HTERT RPE-1 (cell line): Measurements from ENCODE around the gene HEATR1.
"Not testable (repeated sequence)": the region's sequence is repeated elsewhere in the genome, so short reads cannot be mapped to it uniquely, and the experiment has no call there.

Experiments
- in situ Hi-C: fragments of 300-500 bp; cut with MboI; formaldehyde crosslinking; loops from 4 replicates; pipeline ENCODE4 v1.14.3; 2020; ENCODE audit warnings: low sequenced_read_pairs

The HEATR1 gene

DNA sequence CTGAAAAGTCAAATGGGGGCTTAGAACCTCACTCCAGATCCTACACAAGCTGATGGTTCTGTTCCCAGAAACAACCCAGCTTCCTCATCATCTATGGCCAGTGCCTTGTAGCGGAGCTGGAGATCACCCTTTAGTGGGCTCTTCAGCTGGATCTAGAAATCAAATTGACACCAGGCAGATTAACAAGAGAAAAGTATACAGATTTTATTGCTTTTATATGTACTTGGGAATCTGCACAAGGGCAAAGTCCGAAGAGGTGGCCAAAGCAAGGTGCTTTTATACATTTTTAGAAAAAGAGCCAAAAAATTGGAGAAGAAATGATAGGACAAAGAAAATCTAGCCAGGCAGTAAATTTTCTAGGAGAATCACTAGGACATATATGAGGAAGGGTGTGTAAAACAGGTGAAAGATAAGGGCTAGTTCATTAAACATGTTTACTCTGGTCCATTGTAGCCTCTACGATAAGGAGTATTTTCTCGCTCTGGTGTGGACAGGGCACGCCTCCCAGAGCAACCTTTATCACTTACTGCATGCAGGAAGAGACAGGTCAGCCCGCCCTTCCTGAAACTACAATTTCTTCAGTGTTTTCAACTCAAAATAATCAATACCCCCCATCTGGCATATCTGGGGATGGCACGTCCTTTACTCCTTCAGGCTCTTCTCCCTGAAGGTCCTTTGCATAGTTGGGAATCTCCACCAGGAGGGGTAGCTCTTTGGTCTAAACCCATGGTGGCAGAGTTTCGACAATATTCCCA is 94.5 kb downstream of the HEATR1 start:
- in situ Hi-C loops: no loop called here

DNA sequence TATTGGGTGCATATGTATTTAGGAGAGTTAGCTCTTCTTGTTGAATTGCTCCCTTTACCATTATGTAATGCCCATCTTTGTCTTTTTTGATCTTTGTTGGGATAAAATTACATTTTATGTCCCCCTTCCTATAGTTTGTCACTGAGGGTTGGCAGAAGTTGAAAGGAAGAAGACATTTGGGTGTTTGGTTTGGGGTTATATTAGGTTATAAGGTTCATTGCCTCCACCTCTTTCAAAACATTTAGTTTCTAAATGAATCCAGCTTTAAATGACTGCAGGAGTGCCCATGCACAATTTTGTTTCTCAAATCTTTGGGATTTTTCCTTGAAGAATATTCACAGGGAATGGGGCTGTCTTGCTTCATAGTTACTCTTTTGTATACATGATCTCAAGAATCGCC is 95.1 kb downstream of the HEATR1 start:
- in situ Hi-C loops: no loop called here

DNA sequence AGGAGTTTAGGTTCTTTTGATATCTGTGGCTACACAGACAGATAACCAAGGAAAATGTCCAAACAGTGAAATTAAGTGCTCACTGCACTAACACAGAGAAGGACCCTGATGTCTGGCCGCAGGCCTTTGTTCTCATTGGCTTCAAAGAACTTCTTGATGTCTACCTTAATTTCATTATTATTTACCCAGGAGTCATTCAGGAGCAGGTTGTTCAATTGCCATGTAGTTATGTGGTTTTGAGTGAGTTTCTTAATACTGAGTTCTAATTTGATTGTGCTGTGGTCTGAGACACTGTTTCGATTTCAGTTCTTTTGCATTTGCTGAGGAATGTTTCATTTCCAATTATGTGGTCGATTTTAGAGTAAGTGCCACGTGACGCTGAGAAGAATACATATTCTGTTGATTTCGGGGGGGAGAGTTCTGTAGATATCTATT is 95.7 kb downstream of the HEATR1 start:
- in situ Hi-C loops: no loop called here

DNA sequence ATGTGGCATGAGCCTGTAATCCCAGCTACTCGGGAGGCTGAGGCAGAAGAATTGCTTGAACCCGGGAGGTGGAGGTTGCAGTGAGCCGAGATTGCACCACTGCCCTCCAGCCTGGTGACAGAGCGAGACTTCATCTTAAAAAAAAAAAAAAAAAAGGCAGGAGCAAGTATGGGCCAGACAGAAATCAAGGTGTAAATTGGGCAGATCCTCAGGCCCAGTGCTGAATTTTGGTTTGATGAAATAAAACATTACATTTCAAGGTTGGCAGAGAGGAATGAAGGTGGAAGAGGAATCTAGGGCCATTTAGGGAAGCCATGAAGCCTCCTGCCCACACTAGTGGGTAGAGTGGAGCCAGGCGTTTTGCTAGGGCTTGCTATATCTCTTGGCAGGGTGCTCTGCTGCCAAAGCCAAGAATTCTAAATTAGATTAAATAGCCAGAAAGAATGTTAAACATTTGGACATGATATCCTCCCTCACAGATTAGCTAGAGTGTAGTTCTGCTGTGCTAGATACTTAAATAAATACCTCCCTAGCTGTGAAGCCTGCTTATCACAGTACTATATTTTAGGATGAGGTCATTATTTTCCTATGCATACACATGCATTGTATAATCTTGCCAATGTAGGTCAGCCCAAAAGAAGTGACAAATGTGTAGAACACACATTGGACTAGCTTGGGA is 97.2 kb downstream of the HEATR1 start:
- in situ Hi-C loops: no loop called here

DNA sequence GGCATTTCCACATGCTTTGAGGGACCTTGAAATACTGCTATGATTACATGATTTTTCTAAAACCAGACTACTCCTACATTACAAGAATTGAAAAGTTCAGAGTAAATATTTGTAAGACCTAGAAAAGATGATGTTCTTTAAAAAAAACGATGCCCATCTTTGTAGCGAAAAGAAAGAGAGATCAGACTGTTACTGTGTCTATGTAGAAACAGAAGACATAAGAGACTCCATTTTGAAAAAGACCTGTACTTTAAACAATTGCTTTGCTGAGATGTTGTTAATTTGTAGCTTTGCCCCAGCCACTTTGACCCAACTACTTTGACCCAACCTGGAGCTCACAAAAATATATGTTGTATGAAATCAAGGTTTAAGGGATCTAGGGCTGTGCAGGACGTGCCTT is 100.0 kb downstream of the HEATR1 start:
- in situ Hi-C loops: not testable (repeated sequence)

DNA sequence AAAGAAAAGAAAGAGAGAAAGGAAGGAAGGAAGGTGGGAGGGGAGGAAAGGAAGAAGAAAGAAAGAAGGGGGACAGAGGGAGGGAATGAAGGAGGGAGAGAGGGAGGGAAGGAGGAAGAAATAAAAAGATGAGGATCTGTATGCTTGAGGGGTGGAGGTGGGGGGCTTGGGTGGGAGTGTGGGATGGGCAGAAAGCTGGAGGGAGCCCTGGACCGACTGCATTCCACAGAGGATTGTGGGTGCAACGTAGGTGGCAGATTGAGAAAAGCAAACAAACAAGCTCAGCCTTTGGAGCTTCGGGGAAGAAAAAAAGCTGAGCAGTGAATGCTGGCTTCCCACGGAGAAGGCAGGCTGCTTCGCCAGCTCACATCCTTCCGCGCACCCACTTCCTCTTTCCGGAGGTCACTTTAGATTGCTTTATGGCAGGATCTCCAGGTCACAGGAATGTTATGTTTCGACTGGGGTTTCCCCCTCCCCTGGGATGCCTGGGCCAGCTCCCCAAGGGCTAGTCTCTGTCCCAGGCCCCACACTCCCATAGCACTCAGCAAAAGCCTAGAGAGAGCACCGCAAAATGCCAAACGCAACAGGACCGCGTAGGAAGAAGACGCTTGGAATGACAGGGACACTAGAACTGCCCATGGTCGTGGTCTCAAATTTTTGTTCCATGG is 101.2 kb downstream of the HEATR1 start:
- in situ Hi-C loops: no loop called here

DNA sequence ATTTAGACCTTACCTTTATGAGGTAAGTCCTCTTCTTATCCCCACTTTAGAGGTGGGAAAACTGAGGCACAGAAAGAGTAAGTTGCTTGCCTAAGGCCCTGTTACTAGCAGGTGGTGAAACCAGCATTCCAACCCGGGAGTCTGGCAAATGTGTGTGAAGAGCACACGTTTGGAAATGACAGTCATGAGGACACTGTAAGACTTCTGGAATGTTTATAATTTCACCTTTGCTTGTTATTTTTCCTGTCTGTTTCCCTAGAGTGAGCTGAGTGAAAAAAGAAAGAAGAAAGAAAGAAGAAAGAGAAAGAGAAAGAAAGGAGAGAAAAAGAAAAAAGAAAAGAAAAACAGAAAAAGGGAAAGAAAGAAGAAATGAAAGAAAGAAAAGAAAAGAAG is 101.7 kb downstream of the HEATR1 start:
- in situ Hi-C loops: no loop called here

DNA sequence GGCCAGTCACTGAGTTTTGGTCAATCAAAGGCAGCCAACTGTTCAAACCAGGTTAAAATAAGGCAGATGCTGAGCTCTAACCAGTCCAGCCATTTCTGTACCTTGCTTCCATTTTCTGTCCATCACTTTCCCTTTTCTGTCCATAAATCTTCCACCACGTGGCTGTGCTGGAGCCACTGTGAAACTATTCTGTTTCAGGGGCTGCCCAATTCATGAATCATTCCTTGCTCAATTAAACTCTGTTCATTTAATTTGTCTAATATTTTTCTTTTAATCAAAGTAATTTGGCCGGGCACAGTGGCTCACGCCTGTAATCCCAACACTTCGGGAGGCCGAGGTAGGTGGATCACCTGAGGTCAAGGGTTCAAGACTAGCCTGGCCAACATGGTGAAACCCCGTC is 103.2 kb downstream of the HEATR1 start:
- in situ Hi-C loops: no loop called here
